C4-2B (cell line): ENCODE data around the gene SINHCAF.
"Not testable (repeated sequence)": the region's sequence is repeated elsewhere in the genome, so short reads cannot be mapped to it uniquely, and the experiment has no call there.

Experiments used
- H3K27ac ChIP-seq: fragments of 450-650 bp; 2 replicates; pipeline ENCODE4 v1.5.1; 2017
- CTCF ChIP-seq: fragments of 450-650 bp; conservative IDR thresholded peaks from 2 replicates; pipeline ENCODE4 v1.5.1; 2017; ENCODE audit warnings: mild to moderate bottlenecking
- ZFX ChIP-seq: fragments of 450-650 bp; IDR thresholded peaks from 2 replicates; pipeline ENCODE4 v1.6.1; 2017

Gene SINHCAF

GRCh38 chr12:31248337-31248736 lies 77.6 kb downstream of the SINHCAF start:
- no peak overlapping the region for H3K27ac ChIP-seq
- TF ChIP-seq ZFX, result no peak
- no peak for TF ChIP-seq CTCF

- TF ChIP-seq CTCF (no peak; the same call in 1 of the 2 replicates), ZFX (no peak)
- no peak overlapping the region for H3K27ac ChIP-seq
Measured at GRCh38 chr12:31246470-31246850, 79.5 kb downstream of the SINHCAF start.

- TF ChIP-seq CTCF, result no peak; the same call in 1 of the 2 replicates
- no peak overlapping the region for H3K27ac ChIP-seq
Measured at GRCh38 chr12:31245822-31246469, 80.0 kb downstream of the SINHCAF start.

GRCh38 chr12:31242418-31242817 lies 83.5 kb downstream of the SINHCAF start:
- H3K27ac ChIP-seq, result not testable (repeated sequence)

DNA sequence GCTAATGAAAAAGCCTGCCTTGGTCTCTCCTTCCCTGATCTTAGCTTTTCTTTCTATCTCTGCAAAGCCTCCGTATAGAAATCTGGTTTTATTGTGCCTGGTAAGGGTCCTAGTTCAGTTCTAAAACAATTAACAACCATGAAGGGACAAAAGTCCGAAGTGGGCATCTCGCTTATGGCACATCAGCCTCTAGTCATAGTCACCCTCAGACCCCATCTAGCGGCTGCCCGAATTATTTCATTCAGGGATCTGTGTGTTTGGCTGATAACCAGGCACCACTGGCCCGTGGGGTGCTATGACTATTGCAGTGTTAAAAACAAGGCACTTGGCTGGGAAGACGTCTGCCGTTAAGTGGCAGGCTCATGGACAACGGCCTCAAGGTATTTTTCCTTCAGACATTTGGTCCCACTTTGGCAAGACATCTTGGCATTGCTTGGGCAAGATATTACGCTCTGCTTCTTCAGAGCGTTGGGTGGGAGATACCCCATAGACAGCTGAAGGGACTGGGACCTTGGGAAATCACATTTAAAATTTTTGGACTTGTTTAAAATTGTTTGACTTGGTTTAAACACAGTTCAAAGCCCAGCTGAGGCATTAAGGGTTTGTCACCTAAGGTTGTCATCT lies 87.1 kb downstream of the SINHCAF start:
- TF ChIP-seq CTCF (peak; percentile 91), ZFX (no peak)
- no peak overlapping the region for H3K27ac ChIP-seq

DNA sequence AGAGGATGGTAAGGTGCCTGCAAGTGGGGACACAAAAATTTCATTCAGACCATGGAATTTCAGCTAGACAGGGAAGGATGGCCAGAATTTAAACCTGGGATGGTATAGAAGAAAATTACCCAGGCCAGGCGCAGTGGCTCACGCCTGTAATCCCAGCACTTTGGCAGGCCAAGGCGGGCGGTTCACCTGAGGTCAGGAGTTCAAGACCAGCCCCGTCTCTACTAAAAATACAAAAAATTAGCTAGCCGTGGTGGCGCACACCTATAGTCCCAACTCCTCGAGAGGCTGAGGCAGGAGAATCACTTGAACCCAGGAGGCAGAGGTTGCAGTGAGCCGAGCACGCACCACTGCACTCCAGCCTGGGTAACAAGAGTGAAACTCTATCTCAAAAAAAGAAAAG lies 87.6 kb downstream of the SINHCAF start:
- not testable (repeated sequence) for H3K27ac ChIP-seq

DNA sequence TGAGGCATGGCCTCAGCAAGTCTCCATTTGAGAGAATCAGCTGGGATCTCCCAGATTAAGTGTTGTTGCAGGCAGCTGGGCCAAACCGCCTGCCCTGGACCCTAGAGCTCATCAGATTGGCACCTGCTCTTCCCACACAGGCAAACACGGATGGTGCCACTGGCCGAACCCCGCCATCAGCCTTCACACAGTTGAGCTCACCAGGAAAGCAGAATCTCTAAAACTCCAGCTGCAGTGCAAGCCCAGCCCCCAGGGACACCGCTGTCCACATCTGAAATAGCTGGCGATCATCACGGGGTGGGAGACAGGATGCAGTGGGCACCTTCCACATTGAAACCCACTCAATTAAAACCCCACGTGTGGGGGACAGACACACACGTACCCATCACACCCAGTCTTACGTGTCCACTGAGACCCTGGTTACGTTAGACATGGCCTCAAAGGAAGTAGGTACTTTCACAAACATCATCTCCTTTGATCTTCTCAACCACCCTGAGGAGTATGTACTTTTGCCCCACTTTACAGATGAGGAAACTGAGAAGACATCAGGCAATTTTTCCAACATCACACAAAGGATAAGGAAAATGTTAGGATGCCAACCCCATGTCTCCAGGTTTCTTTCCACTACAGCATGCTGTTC lies 88.8 kb downstream of the SINHCAF start:
- TF ChIP-seq ZFX (no peak), CTCF (no peak)
- no peak overlapping the region for H3K27ac ChIP-seq

- no peak overlapping the region for H3K27ac ChIP-seq
- no peak for TF ChIP-seq ZFX
- TF ChIP-seq CTCF, result no peak
Measured at GRCh38 chr12:31235868-31236395, 90.0 kb downstream of the SINHCAF start.
